Ishikawa (cell line): ENCODE measurements around the gene BRICD5.

Experiments used
- CEBPB ChIP-seq: IDR thresholded peaks from 2 replicates; pipeline ENCODE4 v1.6.1; 2012
- CREB1 ChIP-seq: IDR thresholded peaks from 2 replicates; pipeline ENCODE4 v1.6.1; 2012; ENCODE audit warnings: low read depth
- EGR1 ChIP-seq: IDR thresholded peaks from 2 replicates; pipeline ENCODE4 v1.6.1; 2012
- EP300 ChIP-seq: IDR thresholded peaks from 2 replicates; pipeline ENCODE4 v1.6.1; 2012; ENCODE audit warnings: borderline replicate concordance
- FOXM1 ChIP-seq: IDR thresholded peaks from 2 replicates; pipeline ENCODE4 v1.6.1; 2012; ENCODE audit warnings: low read depth, borderline replicate concordance
- MAX ChIP-seq: IDR thresholded peaks from 2 replicates; pipeline ENCODE4 v1.6.1; 2012
- NFIC ChIP-seq: IDR thresholded peaks from 2 replicates; pipeline ENCODE4 v1.6.1; 2012
- RAD21 ChIP-seq: IDR thresholded peaks from 2 replicates; pipeline ENCODE4 v1.6.1; 2012; ENCODE audit warnings: low read depth
- REST ChIP-seq: IDR thresholded peaks from 2 replicates; pipeline ENCODE4 v1.6.1; 2012; ENCODE audit warnings: low read depth, mild to moderate bottlenecking
- TAF1 ChIP-seq: IDR thresholded peaks from 2 replicates; pipeline ENCODE4 v1.6.1; 2012; ENCODE audit warnings: low read depth, mild to moderate bottlenecking
- TCF12 ChIP-seq: IDR thresholded peaks from 2 replicates; pipeline ENCODE4 v1.6.1; 2012; ENCODE audit warnings: low read depth
- TEAD4 ChIP-seq: IDR thresholded peaks from 2 replicates; pipeline ENCODE4 v1.6.1; 2012
- USF1 ChIP-seq: IDR thresholded peaks from 2 replicates; pipeline ENCODE4 v1.6.1; 2012
- YY1 ChIP-seq: IDR thresholded peaks from 2 replicates; pipeline ENCODE4 v1.6.1; 2012; ENCODE audit warnings: low read depth
- ZBTB7A ChIP-seq: IDR thresholded peaks from 2 replicates; pipeline ENCODE4 v1.6.1; 2012; ENCODE audit warnings: low read depth

Gene BRICD5

GRCh38 chr16:2246301-2246885, 35.7 kb upstream of the BRICD5 start:
- TF ChIP-seq EGR1 (no peak), NFIC (no peak), USF1 (no peak), CREB1 (no peak), CEBPB (no peak), TAF1 (no peak), TEAD4 (no peak), TCF12 (no peak), EP300 (no peak), YY1 (no peak), RAD21 (no peak), REST (no peak)

- TF ChIP-seq CREB1 = no peak
- no peak for TF ChIP-seq ZBTB7A
- TF ChIP-seq TAF1 = no peak
- no peak for TF ChIP-seq YY1
- TF ChIP-seq TEAD4 = no peak
- no peak for TF ChIP-seq TCF12
- no peak for TF ChIP-seq CEBPB
- no peak for TF ChIP-seq RAD21
- no peak for TF ChIP-seq USF1
- TF ChIP-seq EGR1 = no peak
- no peak for TF ChIP-seq EP300
- no peak for TF ChIP-seq FOXM1
- TF ChIP-seq MAX = no peak
- TF ChIP-seq NFIC = no peak
- no peak for TF ChIP-seq REST
Measured at GRCh38 chr16:2244926-2245795, 34.5 kb upstream of the BRICD5 start.

GRCh38 chr16:2244301-2244700, 33.6 kb upstream of the BRICD5 start:
- TF ChIP-seq ZBTB7A = no peak
- no peak for TF ChIP-seq TEAD4
- TF ChIP-seq USF1 = no peak
- no peak for TF ChIP-seq EP300
- TF ChIP-seq RAD21 = 0 out of 2 replicates have a peak, but pooled peaks have one; percentile 4
- no peak for TF ChIP-seq YY1
- no peak for TF ChIP-seq TAF1
- no peak for TF ChIP-seq CEBPB

GRCh38 chr16:2243781-2244180, 33.1 kb upstream of the BRICD5 start:
- TF ChIP-seq NFIC (no peak), EP300 (no peak), FOXM1 (no peak), TAF1 (no peak), USF1 (no peak), YY1 (no peak), EGR1 (no peak), REST (no peak), TEAD4 (no peak)
